Epithelial cell of esophagus (primary cell): ENCODE measurements around the gene ABHD12.
A peak's percentile ranks its signal among the peaks of the same experiment; 100 is the strongest.

Source experiments
- DNase-seq: peaks from one replicate; pipeline ENCODE4 v3.0.0; 2010; ENCODE audit warnings: low read depth
- H3K4me3 ChIP-seq: 2 replicates; pipeline ENCODE4 v1.5.1; 2011; ENCODE audit warnings: mild to moderate bottlenecking, low read length, control low read depth
- CTCF ChIP-seq: IDR thresholded peaks from 2 replicates; pipeline ENCODE4 v1.5.1; 2011; ENCODE audit warnings: low read depth, mild to moderate bottlenecking, low read length, control low read depth, inconsistent platforms; ENCODE audit not compliant: insufficient read depth; ENCODE audit errors: missing control alignments

ABHD12 gene

GRCh38 chr20:25296094-25297093, 94.2 kb downstream of the ABHD12 start:
- DNase-seq, result peak; percentile 22
- no peak overlapping the region for H3K4me3 ChIP-seq
- peak; percentile 44 for TF ChIP-seq CTCF

- DNase-seq, result peak; percentile 51
- TF ChIP-seq CTCF, result peak; percentile 15
- H3K4me3 ChIP-seq, result no peak overlapping the region
Observed at GRCh38 chr20:25295386-25296093, 95.1 kb downstream of the ABHD12 start.

- TF ChIP-seq CTCF, result peak; percentile 53
- H3K4me3 ChIP-seq, result no peak overlapping the region
- DNase-seq, result peak; percentile 36
Observed at GRCh38 chr20:25294459-25295385, 95.9 kb downstream of the ABHD12 start.

GRCh38 chr20:25293910-25294458, 96.7 kb downstream of the ABHD12 start:
- TF ChIP-seq CTCF, result no peak

GRCh38 chr20:25293507-25293906, 97.1 kb downstream of the ABHD12 start:
- no peak overlapping the region for H3K4me3 ChIP-seq
- peak; percentile 43 for DNase-seq
- TF ChIP-seq CTCF, result no peak

More at GRCh38 chr20:25293910-25294458, 96.7 kb downstream of the ABHD12 start:
- no peak overlapping the region for H3K4me3 ChIP-seq
- no peak for DNase-seq
